Neural progenitor cell (in vitro differentiated cells): ENCODE data around the gene HMGN5. TPM values are rescaled to one million over a fixed set of nuclear protein-coding genes. Genes with fewer than 3 reads are reported as not detected.
A peak's percentile ranks its signal among the peaks of the same experiment; 100 is the strongest.

Experiments used
- DNase-seq: peaks from one replicate; pipeline ENCODE4 v3.0.0-alpha.2; 2016; ENCODE audit warnings: low spot score
- H2AFZ ChIP-seq: fragments of 200-600 bp; sonication (generic); replicated peaks from 2 replicates; pipeline ENCODE4 v1.6.1; 2016; ENCODE audit warnings: antibody characterized with exemption
- H3F3A ChIP-seq: fragments of 200-600 bp; sonication (generic); 2 replicates; pipeline ENCODE4 v1.6.1; 2016; ENCODE audit warnings: antibody characterized with exemption, low read depth
- H3K27ac ChIP-seq: fragments of 200-600 bp; sonication (generic); 2 replicates; pipeline ENCODE4 v1.5.1; 2016; ENCODE audit warnings: mild to moderate bottlenecking
- H3K27me3 ChIP-seq: fragments of 200-600 bp; sonication (generic); 2 replicates; pipeline ENCODE4 v1.6.1; 2016; ENCODE audit warnings: mild to moderate bottlenecking, moderate library complexity
- H3K36me3 ChIP-seq: fragments of 200-600 bp; sonication (generic); 2 replicates; pipeline ENCODE4 v1.5.1; 2016
- H3K4me1 ChIP-seq: fragments of 200-600 bp; sonication (generic); 2 replicates; pipeline ENCODE4 v1.6.1; 2016; ENCODE audit warnings: mixed run types
- H3K4me2 ChIP-seq: fragments of 200-600 bp; sonication (generic); 2 replicates; pipeline ENCODE4 v1.6.1; 2016
- H3K4me3 ChIP-seq: fragments of 200-600 bp; sonication (generic); 2 replicates; pipeline ENCODE4 v1.5.1; 2016
- H3K79me2 ChIP-seq: fragments of 200-600 bp; sonication (generic); 2 replicates; pipeline ENCODE4 v1.6.1; 2016; ENCODE audit warnings: low read depth
- H3K9ac ChIP-seq: fragments of 200-600 bp; sonication (generic); 2 replicates; pipeline ENCODE4 v1.6.1; 2016
- H3K9me3 ChIP-seq: fragments of 200-600 bp; sonication (generic); 2 replicates; pipeline ENCODE4 v1.5.1; 2016; ENCODE audit warnings: low read depth
- H4K20me1 ChIP-seq: fragments of 200-600 bp; sonication (generic); 2 replicates; pipeline ENCODE4 v1.6.1; 2016; ENCODE audit warnings: low read depth
- H3K27ac Mint-ChIP-seq: 3 replicates; pipeline ENCODE4 v1.8.0; 2021; ENCODE audit warnings: mixed read lengths
- H3K27me3 Mint-ChIP-seq: 2 replicates; pipeline ENCODE4 v1.8.0; 2022; ENCODE audit warnings: low read depth, mild to moderate bottlenecking, inconsistent platforms, moderate library complexity, mixed read lengths; ENCODE audit not compliant: insufficient read depth
- H3K36me3 Mint-ChIP-seq: 3 replicates; pipeline ENCODE4 v1.8.0; 2021; ENCODE audit warnings: mixed read lengths
- H3K4me1 Mint-ChIP-seq: 3 replicates; pipeline ENCODE4 v1.8.0; 2021; ENCODE audit warnings: mixed read lengths
- H3K4me3 Mint-ChIP-seq: 3 replicates; pipeline ENCODE4 v1.8.0; 2021; ENCODE audit warnings: mild to moderate bottlenecking, moderate library complexity, mixed read lengths
- H3K9me3 Mint-ChIP-seq: 3 replicates; pipeline ENCODE4 v1.8.0; 2020; ENCODE audit warnings: mixed read lengths
- EZH2 ChIP-seq: fragments of 200-600 bp; sonication (generic); IDR thresholded peaks from 2 replicates; pipeline ENCODE4 v1.6.1; 2017; ENCODE audit warnings: antibody characterized with exemption, mild to moderate bottlenecking, moderate library complexity
- EZH2phosphoT487 ChIP-seq: fragments of 200-600 bp; sonication (generic); IDR thresholded peaks from 2 replicates; pipeline ENCODE4 v1.6.1; 2017; ENCODE audit warnings: antibody characterized with exemption
- total RNA-seq: library from RNA; depleted of rRNA; stranded (reverse); fragments of >200 nt; gene quantifications from 2 replicates; pipeline ENCODE4 v1.2.3, GENCODE V29; 2015; ENCODE audit warnings: low replicate concordance
- TF ChIP-seq, protein P1 (sequence below): fragments of 200-600 bp; sonication (generic); IDR thresholded peaks from 2 replicates; pipeline ENCODE4 v1.5.1; 2017; ENCODE audit warnings: antibody characterized with exemption, mild to moderate bottlenecking

The HMGN5 gene, protein sequence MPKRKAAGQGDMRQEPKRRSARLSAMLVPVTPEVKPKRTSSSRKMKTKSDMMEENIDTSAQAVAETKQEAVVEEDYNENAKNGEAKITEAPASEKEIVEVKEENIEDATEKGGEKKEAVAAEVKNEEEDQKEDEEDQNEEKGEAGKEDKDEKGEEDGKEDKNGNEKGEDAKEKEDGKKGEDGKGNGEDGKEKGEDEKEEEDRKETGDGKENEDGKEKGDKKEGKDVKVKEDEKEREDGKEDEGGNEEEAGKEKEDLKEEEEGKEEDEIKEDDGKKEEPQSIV
- total RNA-seq = 1.9 and 2.3 TPM in 2 replicates

DNA sequence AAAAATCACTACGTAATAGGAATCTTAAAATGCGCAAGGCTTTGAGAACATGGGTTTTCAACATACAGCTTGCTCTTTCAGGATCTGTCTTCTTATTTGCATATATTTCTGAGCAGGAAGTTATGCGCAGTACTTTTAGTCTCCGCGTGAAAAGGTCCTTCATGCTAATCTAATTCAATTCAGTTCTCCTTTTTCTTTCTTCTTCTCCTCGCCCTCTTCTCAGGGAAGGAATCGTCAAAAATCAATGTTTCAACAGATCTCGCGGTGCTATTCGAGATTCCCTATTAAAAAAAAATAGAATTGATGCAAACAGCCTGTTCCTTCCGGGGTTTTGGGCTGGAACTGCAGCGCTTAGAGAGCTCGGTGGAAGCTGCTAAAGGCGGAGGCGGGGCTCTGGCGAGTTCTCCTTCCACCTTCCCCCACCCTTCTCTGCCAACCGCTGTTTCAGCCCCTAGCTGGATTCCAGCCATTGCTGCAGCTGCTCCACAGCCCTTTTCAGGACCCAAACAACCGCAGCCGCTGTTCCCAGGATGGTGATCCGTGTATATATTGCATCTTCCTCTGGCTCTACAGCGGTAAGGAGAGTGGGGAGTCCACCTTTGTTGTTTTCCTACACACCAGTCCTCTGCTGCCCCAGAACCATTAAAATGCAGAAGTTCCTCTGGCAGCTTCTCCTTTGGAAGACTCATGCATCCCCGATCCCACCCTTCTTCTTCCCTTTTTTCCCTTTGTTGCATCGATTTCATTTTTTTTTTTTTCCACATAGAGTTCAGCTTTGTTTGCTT lies at the start of gene HMGN5, which contains the start of gene SH3BGRL:
HMGN5 (minus strand) TSS at position 243 of the 785 bp plus-strand sequence. CDS start 80,364 bp downstream, outside the sequence.
SH3BGRL (plus strand) TSS at position 432 of the 785 bp plus-strand sequence; CDS start at position 531, 99 bp downstream.
- DNase-seq = peak; percentile 81
- H3K9ac ChIP-seq = peak within 1 kb of the TSS; percentile 68
- Mint-ChIP-seq H3K4me3 (peak within 1 kb of the TSS; percentile 95), H3K27me3 (peaks cover 5% of the 10 kb centered on the region), H3K9me3 (peaks cover 10% of the 10 kb centered on the region), H3K27ac (peak within 1 kb of the TSS; percentile 99), H3K36me3 (peaks cover 9% of the 10 kb centered on the region), H3K4me1 (peaks cover 3% of the 10 kb centered on the region)
- peak within 1 kb of the TSS; percentile 63 for H3K4me3 ChIP-seq
- no peaks in the 10 kb centered on the region for H3K4me1 ChIP-seq
- peaks cover 47% of the 10 kb centered on the region for H3K79me2 ChIP-seq
- H3K9me3 ChIP-seq = peaks cover 2% of the 10 kb centered on the region
- peak within 1 kb of the TSS; percentile 73 for H3K4me2 ChIP-seq
- H2AFZ ChIP-seq = peak within 1 kb of the TSS; percentile 69
- peak within 1 kb of the TSS; percentile 77 for H3K27ac ChIP-seq
- TF ChIP-seq EZH2phosphoT487 (no peak), EZH2 (no peak)
- TF ChIP-seq, protein P1, sequence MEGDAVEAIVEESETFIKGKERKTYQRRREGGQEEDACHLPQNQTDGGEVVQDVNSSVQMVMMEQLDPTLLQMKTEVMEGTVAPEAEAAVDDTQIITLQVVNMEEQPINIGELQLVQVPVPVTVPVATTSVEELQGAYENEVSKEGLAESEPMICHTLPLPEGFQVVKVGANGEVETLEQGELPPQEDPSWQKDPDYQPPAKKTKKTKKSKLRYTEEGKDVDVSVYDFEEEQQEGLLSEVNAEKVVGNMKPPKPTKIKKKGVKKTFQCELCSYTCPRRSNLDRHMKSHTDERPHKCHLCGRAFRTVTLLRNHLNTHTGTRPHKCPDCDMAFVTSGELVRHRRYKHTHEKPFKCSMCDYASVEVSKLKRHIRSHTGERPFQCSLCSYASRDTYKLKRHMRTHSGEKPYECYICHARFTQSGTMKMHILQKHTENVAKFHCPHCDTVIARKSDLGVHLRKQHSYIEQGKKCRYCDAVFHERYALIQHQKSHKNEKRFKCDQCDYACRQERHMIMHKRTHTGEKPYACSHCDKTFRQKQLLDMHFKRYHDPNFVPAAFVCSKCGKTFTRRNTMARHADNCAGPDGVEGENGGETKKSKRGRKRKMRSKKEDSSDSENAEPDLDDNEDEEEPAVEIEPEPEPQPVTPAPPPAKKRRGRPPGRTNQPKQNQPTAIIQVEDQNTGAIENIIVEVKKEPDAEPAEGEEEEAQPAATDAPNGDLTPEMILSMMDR = no peak
- no peaks in the 10 kb centered on the region for H4K20me1 ChIP-seq
- H3K27me3 ChIP-seq = no peaks in the 10 kb centered on the region
- peaks cover 4% of the 10 kb centered on the region for H3F3A ChIP-seq
- H3K36me3 ChIP-seq = no peaks in the 10 kb centered on the region

DNA sequence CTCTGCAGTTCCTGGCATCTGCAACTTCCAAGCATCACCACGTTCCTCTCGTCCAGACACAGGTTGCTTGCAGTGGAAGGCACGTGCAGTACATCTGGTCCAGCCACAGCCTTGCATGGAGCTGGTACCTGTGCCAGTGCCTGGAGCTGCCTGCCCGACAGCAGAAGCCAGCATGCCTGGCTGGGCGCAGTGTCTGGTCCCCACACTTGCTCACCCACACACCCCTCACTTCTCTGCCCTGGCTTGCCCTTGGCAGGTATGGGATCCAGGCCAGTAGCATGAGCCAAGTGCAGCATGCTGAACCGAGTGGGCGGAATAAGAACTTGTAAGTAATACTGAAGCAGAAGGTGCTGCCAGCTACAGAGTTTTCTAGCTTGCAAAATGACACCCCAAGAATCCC lies 40.0 kb upstream of the HMGN5 start:
- DNase-seq = no peak
- Histone ChIP-seq H2AFZ (no peak overlapping the region), H3K4me3 (no peak overlapping the region), H3K27ac (no peak overlapping the region), H3K36me3 (no peaks in the 10 kb centered on the region), H3K4me1 (no peaks in the 10 kb centered on the region), H3K4me2 (no peak overlapping the region), H3K9me3 (no peaks in the 10 kb centered on the region), H3K79me2 (peaks cover 5% of the 10 kb centered on the region), H4K20me1 (no peaks in the 10 kb centered on the region), H3F3A (no peaks in the 10 kb centered on the region), H3K9ac (no peak overlapping the region), H3K27me3 (no peaks in the 10 kb centered on the region)
- H3K27ac Mint-ChIP-seq = no peak overlapping the region
- no peaks in the 10 kb centered on the region for H3K9me3 Mint-ChIP-seq
- TF ChIP-seq, protein P1 = no peak
- TF ChIP-seq EZH2 (no peak), EZH2phosphoT487 (no peak)
- no peak overlapping the region for H3K4me3 Mint-ChIP-seq
- H3K4me1 Mint-ChIP-seq = no peaks in the 10 kb centered on the region
- peaks cover 2% of the 10 kb centered on the region for H3K27me3 Mint-ChIP-seq
- H3K36me3 Mint-ChIP-seq = peaks cover 11% of the 10 kb centered on the region

DNA sequence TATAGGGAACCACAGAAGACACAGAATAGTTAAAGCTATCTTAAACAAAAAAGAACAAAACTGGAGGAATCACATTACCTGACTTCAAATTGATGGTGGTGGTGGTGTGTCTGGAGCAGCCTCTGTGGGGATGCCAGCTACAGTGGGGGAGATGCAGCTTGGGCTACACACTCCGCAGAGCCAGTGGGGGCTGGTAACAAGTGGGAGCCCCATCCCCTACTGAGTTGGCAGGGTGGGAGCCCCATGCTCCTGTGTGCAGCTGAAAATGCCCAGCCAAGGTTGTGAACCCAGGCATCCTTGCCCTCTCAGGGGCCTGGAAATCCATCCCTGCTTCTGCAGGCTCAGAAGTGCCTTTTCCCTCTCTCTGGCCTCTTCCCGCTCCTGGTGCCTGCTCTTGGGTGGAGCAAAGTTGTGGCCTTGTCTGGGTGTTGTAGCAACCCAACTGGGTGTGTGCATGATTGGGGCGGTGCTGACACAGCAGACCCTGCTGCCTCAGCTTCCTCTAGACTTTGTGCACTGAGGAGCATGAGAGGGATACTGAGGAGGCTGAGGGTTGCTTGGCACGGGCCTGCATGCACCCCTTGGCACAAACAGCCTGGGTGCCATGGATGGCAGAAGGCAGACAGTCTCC lies 39.1 kb upstream of the HMGN5 start:
- no peaks in the 10 kb centered on the region for H3K4me1 Mint-ChIP-seq
- no peak overlapping the region for H3K9ac ChIP-seq
- no peaks in the 10 kb centered on the region for H3K9me3 Mint-ChIP-seq
- no peak overlapping the region for H3K4me2 ChIP-seq
- H3K4me3 Mint-ChIP-seq = no peak overlapping the region
- DNase-seq = no peak
- no peaks in the 10 kb centered on the region for H4K20me1 ChIP-seq
- no peaks in the 10 kb centered on the region for H3F3A ChIP-seq
- no peak overlapping the region for H3K4me3 ChIP-seq
- H3K27me3 ChIP-seq = no peaks in the 10 kb centered on the region
- no peak overlapping the region for H3K27ac Mint-ChIP-seq
- H3K36me3 Mint-ChIP-seq = peaks cover 13% of the 10 kb centered on the region
- H2AFZ ChIP-seq = no peak overlapping the region
- H3K27ac ChIP-seq = no peak overlapping the region
- H3K27me3 Mint-ChIP-seq = peaks cover 2% of the 10 kb centered on the region
- no peak for TF ChIP-seq EZH2phosphoT487
- no peak for TF ChIP-seq EZH2
- TF ChIP-seq, protein P1 = no peak
- peaks cover under 1% of the 10 kb centered on the region for H3K79me2 ChIP-seq
- H3K9me3 ChIP-seq = no peaks in the 10 kb centered on the region
- no peaks in the 10 kb centered on the region for H3K4me1 ChIP-seq
- no peaks in the 10 kb centered on the region for H3K36me3 ChIP-seq
